LNCaP clone FGC (cell line): ENCODE data around the gene DAAM2.
A peak's percentile ranks its signal among the peaks of the same experiment; 100 is the strongest.

Source experiments
- DNase-seq: peaks from one replicate; pipeline ENCODE4 v3.0.0-alpha.2; 2011; ENCODE audit warnings: low read depth
- H3K4me3 ChIP-seq: 2 replicates; pipeline ENCODE4 v1.5.1; 2011; ENCODE audit warnings: mild to moderate bottlenecking, low read depth, low read length, control low read depth
- CTCF ChIP-seq: IDR thresholded peaks from 2 replicates; pipeline ENCODE4 v1.5.1; 2012; ENCODE audit warnings: mild to moderate bottlenecking; ENCODE audit not compliant: control insufficient read depth, insufficient read depth; ENCODE audit errors: extremely low read depth

The DAAM2 gene

GRCh38 chr6:39785281-39785680 is 6.9 kb upstream of the DAAM2 start:
- no peak overlapping the region for H3K4me3 ChIP-seq
- TF ChIP-seq CTCF = no peak
- DNase-seq = no peak

- no peak for TF ChIP-seq CTCF
- no peak for DNase-seq
- no peak overlapping the region for H3K4me3 ChIP-seq
These were observed 5.5 kb upstream of the DAAM2 start for GRCh38 chr6:39786649-39787048.

- no peak overlapping the region for H3K4me3 ChIP-seq
- TF ChIP-seq CTCF = no peak
- DNase-seq = no peak
These were observed 4.9 kb upstream of the DAAM2 start for GRCh38 chr6:39787322-39787721.

- no peak for DNase-seq
- no peak for TF ChIP-seq CTCF
These were observed 1.4 kb upstream of the DAAM2 start for GRCh38 chr6:39790772-39791171.

GRCh38 chr6:39791311-39791710 is 865 bp upstream of the DAAM2 start:
- TF ChIP-seq CTCF = no peak
- DNase-seq = no peak
- H3K4me3 ChIP-seq = no peak overlapping the region

More at GRCh38 chr6:39790772-39791171, 1.4 kb upstream of the DAAM2 start:
- no peak overlapping the region for H3K4me3 ChIP-seq

GRCh38 chr6:39792540-39793450 is 619 bp downstream of the DAAM2 start:
- TF ChIP-seq CTCF = no peak
- peak overlapping the region; percentile 38 for H3K4me3 ChIP-seq
- no peak for DNase-seq

- DNase-seq = no peak
- TF ChIP-seq CTCF = no peak
- no peak overlapping the region for H3K4me3 ChIP-seq
These were observed 1.3 kb downstream of the DAAM2 start for GRCh38 chr6:39793516-39793915.
